ENCODE results near the gene EEF2.

GRCh38 chr19:3944018-3944721 is 41.1 kb downstream of the EEF2 start:
- TF ChIP-seq CTCF (IDR thresholded peaks at IDR 0.05) (no peak), EZH2 (IDR thresholded peaks at IDR 0.05) (no peak), EZH2phosphoT487 (IDR thresholded peaks at IDR 0.05) (no peak)

Measured in neural progenitor cell (in vitro differentiated cells).